ENCODE results near the gene TARS3.

GRCh38 chr15:101612676-101613075 is 111.6 kb downstream of the TARS3 start:
- TF ChIP-seq POLR2AphosphoS5 (IDR thresholded peaks at IDR 0.05; ENCODE audit: low read depth, low read length) (no peak), TAF1 (IDR thresholded peaks at IDR 0.05; ENCODE audit: borderline replicate concordance, low read depth, low read length) (no peak)
